GM12875 (cell line): Measurements from ENCODE around the gene RFC3.

ENCODE experiments used
- H3K4me3 ChIP-seq: one replicate; pipeline ENCODE4 v1.5.1; 2011; ENCODE audit warnings: low read depth, low read length, control low read depth
- TF ChIP-seq, protein P1 (sequence below): IDR thresholded peaks from 2 replicates; pipeline ENCODE4 v1.5.1; 2011; ENCODE audit warnings: low read depth, mild to moderate bottlenecking, control low read depth, inconsistent platforms, low read length, moderate library complexity, borderline replicate concordance; ENCODE audit not compliant: insufficient read depth

Gene RFC3

DNA sequence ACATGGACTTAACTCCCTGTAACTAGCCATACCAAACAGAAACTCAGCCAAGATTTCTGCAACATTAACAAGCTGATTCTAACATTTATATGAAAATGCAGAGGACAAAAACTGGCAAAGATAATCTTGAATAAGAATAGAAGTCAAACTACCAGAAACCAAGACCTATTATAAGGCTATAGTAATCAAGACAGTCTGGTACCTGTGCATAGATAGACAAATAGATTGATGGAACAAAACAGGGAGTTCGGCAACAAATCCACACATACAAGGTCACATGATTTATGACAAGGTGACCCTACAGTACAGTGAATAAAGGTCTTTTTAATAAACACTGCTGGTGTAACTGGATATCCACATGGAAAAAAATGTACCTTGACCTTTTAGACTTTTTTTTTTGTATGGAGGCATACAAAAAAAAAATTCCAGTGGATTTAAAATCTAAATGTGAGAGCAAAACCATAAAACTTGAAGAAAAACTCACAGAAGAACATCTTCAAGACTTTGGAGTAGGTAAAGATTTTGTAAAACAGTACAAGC, 2.9 kb upstream of the RFC3 start:
- TF ChIP-seq, protein P1, sequence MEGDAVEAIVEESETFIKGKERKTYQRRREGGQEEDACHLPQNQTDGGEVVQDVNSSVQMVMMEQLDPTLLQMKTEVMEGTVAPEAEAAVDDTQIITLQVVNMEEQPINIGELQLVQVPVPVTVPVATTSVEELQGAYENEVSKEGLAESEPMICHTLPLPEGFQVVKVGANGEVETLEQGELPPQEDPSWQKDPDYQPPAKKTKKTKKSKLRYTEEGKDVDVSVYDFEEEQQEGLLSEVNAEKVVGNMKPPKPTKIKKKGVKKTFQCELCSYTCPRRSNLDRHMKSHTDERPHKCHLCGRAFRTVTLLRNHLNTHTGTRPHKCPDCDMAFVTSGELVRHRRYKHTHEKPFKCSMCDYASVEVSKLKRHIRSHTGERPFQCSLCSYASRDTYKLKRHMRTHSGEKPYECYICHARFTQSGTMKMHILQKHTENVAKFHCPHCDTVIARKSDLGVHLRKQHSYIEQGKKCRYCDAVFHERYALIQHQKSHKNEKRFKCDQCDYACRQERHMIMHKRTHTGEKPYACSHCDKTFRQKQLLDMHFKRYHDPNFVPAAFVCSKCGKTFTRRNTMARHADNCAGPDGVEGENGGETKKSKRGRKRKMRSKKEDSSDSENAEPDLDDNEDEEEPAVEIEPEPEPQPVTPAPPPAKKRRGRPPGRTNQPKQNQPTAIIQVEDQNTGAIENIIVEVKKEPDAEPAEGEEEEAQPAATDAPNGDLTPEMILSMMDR, result no peak
- no peak overlapping the region for H3K4me3 ChIP-seq

DNA sequence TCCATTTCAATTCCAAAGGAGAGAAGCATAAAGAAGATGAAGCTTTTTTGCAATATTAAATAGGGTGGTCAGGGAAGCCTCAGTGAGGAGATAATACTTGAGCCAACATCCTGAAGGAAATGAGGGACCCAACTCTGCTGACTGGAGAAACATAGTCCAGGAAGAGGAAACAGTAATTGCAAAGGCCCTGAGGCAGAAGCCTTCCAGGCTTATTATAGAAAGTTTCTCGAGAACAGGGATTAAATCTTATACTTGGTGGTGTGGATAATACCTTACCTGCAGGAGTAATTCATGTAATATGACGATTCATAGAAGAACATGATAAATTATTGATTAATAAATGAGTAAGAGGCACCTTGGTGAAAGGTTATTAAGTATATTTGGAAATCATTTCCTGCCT, 1.0 kb upstream of the RFC3 start:
- no peak overlapping the region for H3K4me3 ChIP-seq
- TF ChIP-seq, protein P1, result no peak

- TF ChIP-seq, protein P1, result no peak
- H3K4me3 ChIP-seq, result peak overlapping the region; percentile 71
Observed at GRCh38 chr13:33817513-33817900, 442 bp upstream of the RFC3 start.

DNA sequence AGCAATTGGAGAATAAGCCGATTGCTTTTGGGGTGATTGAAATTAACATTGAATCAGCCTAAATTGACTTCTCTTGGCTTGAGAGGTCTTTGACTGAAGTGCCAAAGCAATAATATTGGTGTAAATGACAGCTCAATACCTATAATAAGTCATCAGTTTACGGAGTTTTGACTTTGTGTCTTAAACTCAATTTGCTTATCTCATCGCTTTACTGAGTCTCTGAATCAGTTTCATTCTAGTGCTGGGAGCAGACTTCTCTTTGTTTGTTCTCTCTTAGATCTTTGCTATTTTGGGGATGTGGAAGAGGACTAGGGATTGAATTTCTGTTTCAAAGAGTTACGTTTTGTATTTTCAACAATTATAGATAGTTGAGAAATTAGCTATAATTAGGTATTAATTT, 7.1 kb downstream of the RFC3 start:
- TF ChIP-seq, protein P1, result no peak
- H3K4me3 ChIP-seq, result no peak overlapping the region

DNA sequence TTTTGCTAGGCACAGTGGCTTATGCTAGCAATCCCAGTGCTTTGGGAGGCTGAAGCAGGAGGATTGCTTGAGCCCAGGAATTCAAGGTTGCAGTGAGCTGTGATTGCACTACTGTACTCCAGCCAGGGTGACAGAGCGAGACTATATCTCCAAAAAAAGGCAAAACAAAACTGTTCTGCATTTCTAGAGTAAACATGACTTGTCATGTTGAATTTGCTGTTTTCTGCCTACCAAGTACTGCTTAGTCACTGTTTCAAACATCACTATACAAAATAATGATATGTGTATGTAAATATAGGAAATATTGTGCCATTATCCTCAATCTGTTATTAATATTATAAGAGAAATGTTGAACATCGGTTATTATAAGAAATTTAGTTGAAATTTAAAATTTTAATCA, 9.2 kb downstream of the RFC3 start:
- TF ChIP-seq, protein P1, result no peak
- H3K4me3 ChIP-seq, result no peak overlapping the region

- no peak overlapping the region for H3K4me3 ChIP-seq
- TF ChIP-seq, protein P1, result no peak
Observed at GRCh38 chr13:33828431-33829129, 10.6 kb downstream of the RFC3 start.

DNA sequence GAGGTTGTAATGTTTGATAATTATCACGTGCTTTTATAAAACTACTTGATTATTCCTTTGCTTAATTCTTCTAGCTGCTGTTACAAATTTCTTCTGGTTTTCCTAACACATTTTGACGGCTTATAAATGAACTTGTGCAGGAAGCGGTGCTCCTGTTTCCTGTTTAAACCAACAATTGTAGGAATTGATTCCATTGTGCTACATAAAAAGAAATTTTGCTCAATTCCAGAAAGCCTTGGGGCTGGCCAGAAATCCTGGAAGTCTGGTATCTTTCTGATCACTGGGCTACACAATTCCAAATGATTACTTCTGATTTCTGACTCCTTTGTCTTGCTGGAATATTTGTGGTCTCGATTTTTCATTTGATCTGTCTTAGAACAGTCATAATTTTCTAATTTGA, 14.9 kb downstream of the RFC3 start:
- TF ChIP-seq, protein P1, result no peak
- no peak overlapping the region for H3K4me3 ChIP-seq
